Lower leg skin (tissue), 4 donors: ENCODE data around the gene MYO18B. TPM values are rescaled to one million over a fixed set of nuclear protein-coding genes. Genes with fewer than 3 reads are reported as not detected.

Experiments used
- DNase-seq, 2 donors: peaks; one replicate each; pipeline ENCODE4 v3.0.0-alpha.2; 2019; ENCODE audit warnings: low spot score in 2 of 2
- H3K4me3 ChIP-seq: fragments of 200-600 bp; sonication (generic); 2 replicates; pipeline ENCODE4 v1.5.1; 2017; ENCODE audit warnings: mild to moderate bottlenecking, low read depth; ENCODE audit not compliant: poor library complexity, severe bottlenecking
- POLR2A ChIP-seq, 2 donors: fragments of 450-650 bp; IDR thresholded peaks; one replicate each; pipeline ENCODE4 v1.6.1; 2016 to 2017; ENCODE audit warnings: antibody characterized with exemption in 2 of 2, mild to moderate bottlenecking in 1 of 2, moderate library complexity in 1 of 2
- WGBS, 2 donors: methylation state at CpG; one replicate each; pipeline ENCODE4 v1.1.5; 2018; 5-methylcytosine and 5-hydroxymethylcytosine counted together
- intact Hi-C: fragments of 100-400 bp; cut with DNase I; formaldehyde crosslinking; loops from one replicate; pipeline ENCODE4 v1.15.0; 2023; ENCODE audit warnings: low total_unique reads
- total RNA-seq, 4 donors: library from RNA; depleted of rRNA; stranded (reverse); fragments of >200 nt; gene quantifications; one replicate each; pipeline ENCODE4 v1.1.0, GENCODE V29; 2016
- TF ChIP-seq, protein P1 (sequence below), 3 donors: fragments of 450-650 bp; IDR thresholded peaks; one replicate each; pipeline ENCODE4 v1.5.1; 2016; ENCODE audit warnings: antibody characterized with exemption in 3 of 3, mild to moderate bottlenecking in 3 of 3, moderate library complexity in 2 of 3

The MYO18B gene
- total RNA-seq, 4 donors from 2014 or later, result 1.5 to 3.4 TPM; not detected in 2

DNA sequence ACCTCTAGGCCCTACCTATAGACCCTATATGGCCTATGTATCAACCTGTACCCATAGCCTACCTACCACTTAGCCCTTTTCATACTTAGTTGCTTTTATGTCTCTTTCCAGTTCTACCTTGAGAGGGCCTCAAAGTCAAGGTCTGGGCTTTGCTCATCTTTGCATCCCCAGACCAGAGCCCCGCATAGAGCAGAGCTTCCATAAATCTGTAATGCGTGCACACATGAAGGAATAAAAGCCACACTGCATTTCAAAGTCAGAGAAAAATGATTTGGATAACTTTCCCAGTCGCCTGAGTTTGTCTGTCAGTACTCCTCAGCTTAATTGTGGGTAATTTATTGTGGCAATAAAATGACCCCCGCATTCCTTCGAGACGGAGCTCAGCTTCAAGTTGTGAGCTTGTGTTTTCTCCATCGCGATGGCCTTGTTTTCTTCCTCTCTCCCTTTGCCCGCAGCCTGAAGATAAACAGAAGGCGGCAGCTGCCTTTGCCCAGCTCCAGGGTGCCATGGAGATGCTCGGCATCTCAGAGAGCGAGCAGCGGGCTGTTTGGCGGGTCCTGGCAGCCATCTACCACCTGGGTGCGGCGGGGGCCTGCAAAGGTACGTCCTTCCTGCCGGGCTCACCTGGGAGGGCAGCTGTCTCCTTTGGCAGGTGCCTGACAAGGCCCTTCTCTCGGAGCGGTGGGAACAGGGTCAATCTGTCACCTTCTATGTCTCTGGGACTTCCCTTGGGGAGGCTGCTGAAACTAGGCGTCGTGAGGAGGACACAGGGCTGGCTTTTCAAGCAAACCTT, 55.7 kb downstream of the MYO18B start:
- no peak overlapping the region for H3K4me3 ChIP-seq
- 43 to 48% methylated on average over 21 to 22 of the region's 22 CpGs for WGBS, 2 donors
- intact Hi-C loops, result no loop called here
- TF ChIP-seq, protein P1, sequence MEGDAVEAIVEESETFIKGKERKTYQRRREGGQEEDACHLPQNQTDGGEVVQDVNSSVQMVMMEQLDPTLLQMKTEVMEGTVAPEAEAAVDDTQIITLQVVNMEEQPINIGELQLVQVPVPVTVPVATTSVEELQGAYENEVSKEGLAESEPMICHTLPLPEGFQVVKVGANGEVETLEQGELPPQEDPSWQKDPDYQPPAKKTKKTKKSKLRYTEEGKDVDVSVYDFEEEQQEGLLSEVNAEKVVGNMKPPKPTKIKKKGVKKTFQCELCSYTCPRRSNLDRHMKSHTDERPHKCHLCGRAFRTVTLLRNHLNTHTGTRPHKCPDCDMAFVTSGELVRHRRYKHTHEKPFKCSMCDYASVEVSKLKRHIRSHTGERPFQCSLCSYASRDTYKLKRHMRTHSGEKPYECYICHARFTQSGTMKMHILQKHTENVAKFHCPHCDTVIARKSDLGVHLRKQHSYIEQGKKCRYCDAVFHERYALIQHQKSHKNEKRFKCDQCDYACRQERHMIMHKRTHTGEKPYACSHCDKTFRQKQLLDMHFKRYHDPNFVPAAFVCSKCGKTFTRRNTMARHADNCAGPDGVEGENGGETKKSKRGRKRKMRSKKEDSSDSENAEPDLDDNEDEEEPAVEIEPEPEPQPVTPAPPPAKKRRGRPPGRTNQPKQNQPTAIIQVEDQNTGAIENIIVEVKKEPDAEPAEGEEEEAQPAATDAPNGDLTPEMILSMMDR (IDR thresholded peaks at IDR 0.05), result no peak
- TF ChIP-seq POLR2A (IDR thresholded peaks at IDR 0.05), result no peak
- DNase-seq, result no peak

DNA sequence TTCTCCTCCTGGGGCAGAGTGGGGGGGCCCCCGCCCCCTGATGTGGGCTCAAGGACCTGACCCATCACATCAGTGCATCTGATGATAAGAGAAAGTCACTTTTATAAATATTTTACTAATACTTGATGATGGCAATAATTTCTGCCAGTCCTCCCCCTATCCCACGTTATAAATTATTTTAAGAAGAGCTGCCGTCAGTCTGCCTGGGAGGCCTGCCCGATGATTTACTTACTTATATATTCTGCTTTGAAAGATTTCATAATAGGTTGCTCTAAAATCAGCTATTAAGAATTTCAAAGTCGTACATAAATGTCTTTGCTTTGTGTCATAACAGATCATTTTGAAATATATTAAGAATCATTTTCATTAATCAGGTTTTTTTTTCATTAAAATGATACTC, 58.8 kb downstream of the MYO18B start:
- no peak overlapping the region for H3K4me3 ChIP-seq
- TF ChIP-seq, protein P1 (IDR thresholded peaks at IDR 0.05), result no peak
- TF ChIP-seq POLR2A (IDR thresholded peaks at IDR 0.05), result no peak
- intact Hi-C loops, result no loop called here
- 30 to 37% methylated on average over 5 of the region's 5 CpGs for WGBS, 2 donors
- DNase-seq, result no peak

DNA sequence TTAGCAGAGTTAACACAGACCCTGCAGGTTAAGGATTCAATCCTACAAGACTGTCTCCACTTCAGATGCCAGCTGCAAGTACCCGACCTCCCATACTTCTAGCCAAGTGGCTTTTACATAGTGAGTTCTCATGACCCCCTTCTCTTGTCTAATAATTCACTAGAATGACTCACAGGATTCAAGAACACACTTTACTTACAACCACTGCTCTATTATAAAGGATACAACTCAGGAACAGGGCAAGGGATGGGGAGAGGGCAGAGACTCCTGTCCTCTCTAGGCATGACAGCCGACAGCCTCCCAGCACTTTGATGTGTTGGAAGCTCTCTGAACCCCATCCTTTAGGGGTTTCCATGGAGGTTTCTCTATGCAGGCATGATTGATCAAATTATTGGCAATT, 60.0 kb downstream of the MYO18B start:
- intact Hi-C loops, result no loop called here
- WGBS, 2 donors, result 59 to 67% methylated on average over 2 of the region's 2 CpGs
- no peak for DNase-seq
- TF ChIP-seq, protein P1 (IDR thresholded peaks at IDR 0.05), result no peak
- no peak for TF ChIP-seq POLR2A (IDR thresholded peaks at IDR 0.05)
- H3K4me3 ChIP-seq, result no peak overlapping the region

DNA sequence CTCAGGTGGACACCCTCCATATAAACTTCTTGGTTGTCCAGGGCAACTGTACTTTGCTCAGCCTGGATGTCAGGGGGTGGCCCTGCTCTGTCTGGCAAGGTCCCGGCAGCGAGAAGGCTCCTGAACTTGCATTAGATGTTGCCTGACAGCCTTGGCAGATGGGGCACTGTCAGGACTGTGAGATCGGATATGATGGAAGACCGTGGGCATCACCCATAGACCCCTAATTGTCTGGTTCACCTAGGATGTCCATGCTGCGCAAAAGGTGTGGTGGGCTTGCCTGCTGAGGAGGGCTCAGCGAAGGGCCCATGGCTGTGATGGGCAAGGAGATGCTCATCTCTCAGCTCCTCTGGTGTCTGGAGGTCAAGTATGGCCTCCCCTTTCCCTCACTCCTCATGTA, 62.7 kb downstream of the MYO18B start:
- TF ChIP-seq, protein P1 (IDR thresholded peaks at IDR 0.05), result no peak
- TF ChIP-seq POLR2A (IDR thresholded peaks at IDR 0.05), result no peak
- no peak overlapping the region for H3K4me3 ChIP-seq
- WGBS, 2 donors, result 94 to 96% methylated on average over 6 of the region's 6 CpGs
- intact Hi-C loops, result no loop called here
- no peak for DNase-seq

DNA sequence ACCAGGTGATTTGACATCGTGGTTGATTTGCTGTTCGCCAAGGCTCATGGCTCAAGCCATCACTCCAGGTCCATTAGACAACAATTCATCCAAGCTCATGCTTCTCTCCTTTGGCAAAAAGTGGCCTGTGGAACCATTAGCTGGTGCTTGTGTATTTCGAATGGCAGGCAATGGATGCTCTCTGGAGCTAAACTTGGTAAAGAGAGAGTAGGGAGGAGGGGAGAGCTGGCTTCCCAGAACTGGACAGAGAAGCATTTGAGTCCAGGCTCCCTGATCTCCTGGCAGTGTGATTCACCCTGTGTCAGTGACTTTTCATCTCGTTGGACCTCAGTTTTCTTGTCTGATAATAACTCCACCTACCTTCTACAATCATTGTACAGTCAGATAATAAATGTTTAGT, 64.6 kb downstream of the MYO18B start:
- no peak overlapping the region for H3K4me3 ChIP-seq
- no peak for DNase-seq
- intact Hi-C loops, result no loop called here
- no peak for TF ChIP-seq POLR2A (IDR thresholded peaks at IDR 0.05)
- TF ChIP-seq, protein P1 (IDR thresholded peaks at IDR 0.05), result no peak
- WGBS, 2 donors, result 59 to 67% methylated on average over 4 of the region's 4 CpGs

DNA sequence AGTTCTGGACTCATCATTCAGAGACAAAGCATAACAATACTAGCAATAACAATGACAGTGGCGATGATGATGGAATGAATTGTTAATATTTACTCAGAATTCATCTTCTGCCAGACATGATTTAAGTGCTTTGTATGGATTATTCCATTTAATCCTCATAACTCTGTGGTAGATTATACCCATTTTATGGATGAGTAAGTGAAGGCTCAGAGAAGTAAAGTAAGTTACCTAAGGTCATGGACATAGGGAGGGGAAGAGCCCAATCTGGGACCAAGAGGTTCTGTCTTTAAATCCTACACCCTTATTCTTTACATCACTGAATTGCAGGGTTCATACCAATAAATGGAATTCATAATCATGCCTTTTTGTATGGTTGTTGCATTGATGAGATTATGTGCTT, 72.7 kb downstream of the MYO18B start:
- no peak for DNase-seq
- no peak overlapping the region for H3K4me3 ChIP-seq
- WGBS, 2 donors, result 86 to 97% methylated on average over 1 of the region's 1 CpG
- TF ChIP-seq, protein P1 (IDR thresholded peaks at IDR 0.05), result no peak
- no peak for TF ChIP-seq POLR2A (IDR thresholded peaks at IDR 0.05)
- intact Hi-C loops, result no loop called here
